COR-L47 (cell line): ENCODE data around the gene S100A7A.
"Not testable (repeated sequence)": the region's sequence is repeated elsewhere in the genome, so short reads cannot be mapped to it uniquely, and the experiment has no call there.

Experiments used
- DNase-seq: peaks from one replicate; lab custom pipeline; 2025; lab: John Stamatoyannopoulos, UW

The S100A7A gene

DNA sequence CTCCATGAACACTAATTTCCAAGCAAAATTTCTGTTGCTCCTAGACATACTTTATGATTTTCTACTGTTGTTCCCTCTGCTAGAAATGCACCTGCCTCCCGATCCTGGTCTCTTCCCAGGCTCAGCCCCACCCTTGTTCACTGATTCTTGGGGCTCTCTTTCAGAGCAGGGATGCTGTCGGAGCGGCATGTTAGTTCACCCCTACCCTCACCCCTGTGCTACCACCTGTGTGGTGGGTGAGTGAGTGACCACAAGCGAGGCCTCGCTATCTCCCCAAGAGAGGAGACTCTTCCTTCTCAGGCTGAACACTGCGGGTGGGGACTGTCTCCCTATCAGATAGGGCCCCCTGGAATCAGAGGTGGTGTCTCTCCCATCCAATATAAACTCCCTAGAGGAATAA lies 20.5 kb upstream of the S100A7A start:
- DNase-seq: no peak

DNA sequence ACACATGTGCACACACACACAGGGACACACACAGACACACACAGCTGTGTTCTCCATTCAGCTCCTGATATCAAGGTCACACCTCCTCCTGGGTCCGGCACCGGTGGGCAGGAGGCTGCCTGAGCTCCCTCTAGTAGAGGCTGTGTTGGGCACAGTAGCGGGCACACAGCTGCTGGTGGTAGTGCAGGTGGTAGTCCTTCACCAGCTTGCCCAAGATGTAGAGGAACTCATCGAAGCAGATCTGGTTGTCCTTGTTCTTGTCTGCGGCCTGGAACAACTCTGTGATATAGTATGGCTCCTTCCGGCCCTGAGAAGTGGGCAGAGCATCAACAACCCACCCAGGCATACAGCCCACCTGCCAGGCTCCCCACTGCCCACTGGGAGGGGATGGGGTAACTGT lies 19.9 kb upstream of the S100A7A start:
- no peak for DNase-seq

DNA sequence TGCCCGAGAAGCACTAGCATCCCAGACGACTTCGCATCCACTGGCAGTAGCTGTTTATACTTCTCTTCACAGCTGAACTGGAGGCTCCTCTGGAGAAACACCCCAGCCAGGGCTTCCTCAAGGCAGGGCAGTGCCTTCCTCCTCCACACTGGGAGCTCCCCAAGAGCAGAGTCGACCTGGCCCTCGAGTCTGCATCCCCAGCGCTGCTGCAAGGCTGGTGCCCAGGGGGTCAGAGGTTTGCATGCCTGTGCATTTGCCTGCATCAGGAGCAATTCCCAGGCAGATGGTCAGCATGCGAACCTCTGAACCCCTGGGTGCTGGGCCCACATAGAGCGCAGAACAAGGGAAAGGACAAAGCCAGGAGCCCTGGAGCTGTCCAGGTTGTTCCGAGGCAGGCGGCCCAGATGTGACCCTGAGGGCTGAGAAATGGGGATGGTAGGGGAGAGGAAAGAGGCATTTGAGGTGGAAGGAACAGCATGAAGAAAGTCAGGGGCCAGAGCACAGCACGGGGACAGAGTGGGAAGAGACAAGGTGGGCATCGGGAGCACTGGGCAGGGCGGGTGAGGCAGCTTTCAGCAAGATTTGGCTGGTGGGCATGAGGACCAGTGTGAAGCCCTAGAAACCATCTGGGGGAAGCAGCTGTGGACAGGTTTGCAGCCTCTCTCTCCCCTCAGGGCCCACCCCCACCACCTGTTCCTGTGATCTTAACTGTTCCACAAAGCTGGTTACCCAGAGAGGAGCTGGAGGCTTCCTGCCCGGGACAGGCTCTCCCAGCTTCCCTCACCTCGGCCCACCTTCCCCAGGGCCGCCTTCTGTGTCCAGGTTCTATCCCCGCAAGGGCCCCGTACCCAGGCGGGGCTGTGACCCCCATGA lies 19.0 kb upstream of the S100A7A start:
- no peak for DNase-seq

DNA sequence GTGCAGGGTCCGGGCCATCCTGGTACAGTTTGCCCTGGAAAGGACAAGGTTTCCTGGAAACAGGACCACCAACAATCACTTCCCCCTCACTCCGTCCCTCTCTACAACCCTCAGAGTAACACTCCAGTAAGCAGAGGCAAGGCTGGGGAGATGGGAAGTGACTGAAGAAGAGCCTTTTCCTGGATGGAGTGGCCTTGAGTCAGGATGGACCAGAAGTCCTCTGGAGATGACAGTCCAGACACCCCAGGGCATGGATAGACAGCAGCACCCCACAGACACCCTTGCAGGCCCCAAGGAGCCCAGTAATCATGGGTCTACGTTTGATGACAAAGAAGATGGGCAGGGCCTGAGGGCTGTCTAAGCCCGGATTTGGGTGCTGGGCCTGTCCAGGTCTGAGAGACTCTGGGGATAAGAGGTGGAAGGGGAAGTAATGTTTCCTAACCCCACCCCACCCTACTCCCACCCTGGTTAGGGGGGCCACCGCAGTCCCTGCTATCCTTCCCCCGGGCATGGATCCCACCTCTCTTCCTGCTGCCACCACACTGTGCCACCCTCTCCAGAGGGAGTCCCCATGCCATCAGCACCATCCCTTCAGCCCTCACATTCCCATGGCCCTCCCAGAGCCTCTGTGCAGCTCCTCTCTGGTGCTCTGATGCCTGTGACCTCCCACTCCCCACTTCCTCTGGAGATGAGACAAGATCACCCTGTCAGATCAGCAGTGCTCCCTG lies 18.2 kb upstream of the S100A7A start:
- DNase-seq: no peak

DNA sequence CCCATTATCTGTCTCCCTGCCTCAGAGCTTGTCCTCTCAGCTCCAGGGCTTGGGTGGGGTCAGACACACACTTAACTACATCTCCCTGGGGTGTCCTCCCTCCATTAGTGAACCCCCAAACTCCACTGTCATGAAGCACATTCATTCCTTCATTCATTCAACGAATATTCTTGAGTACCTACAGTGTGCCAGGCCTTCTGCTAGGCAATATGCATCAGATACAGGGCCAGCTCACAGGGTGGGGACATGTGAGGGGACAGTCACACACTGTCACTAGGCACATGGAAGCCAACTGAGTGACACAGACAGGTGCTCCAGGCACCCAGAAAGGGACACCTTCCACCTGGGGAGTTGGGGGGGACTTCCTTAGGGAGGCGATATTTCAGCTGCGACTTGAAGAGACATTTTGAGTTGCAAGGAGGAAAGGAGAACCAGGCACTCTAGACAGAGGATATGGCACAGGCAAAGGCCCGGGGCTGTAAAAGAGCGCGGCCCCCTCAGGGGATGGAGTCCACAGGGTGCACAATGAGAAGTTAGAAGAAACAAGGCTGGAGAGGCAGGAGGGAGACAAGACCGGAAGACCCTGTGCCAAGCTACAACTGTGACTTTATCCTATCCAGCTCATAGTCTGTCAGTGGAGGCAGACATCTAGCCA lies 16.8 kb upstream of the S100A7A start:
- no peak for DNase-seq

DNA sequence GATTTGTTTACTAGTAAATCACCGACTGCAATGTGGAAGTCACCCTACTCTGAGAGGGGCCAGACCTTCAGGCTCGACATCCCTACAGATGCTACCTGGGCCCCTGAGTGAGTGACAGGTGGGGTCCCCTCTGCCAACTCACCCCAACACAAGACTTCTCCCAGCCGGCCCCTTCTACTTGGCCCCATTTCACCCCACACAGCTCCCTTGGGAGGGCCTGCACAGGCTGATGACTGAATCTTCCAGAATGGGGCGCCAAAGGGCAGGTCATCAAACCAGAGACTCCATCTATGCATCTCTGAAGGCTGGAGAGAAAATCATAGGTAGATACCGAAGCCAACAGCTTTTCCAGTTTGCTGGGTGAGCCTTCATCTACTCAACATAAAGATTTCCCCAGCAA lies 16.1 kb upstream of the S100A7A start:
- peak; percentile 39 for DNase-seq

DNA sequence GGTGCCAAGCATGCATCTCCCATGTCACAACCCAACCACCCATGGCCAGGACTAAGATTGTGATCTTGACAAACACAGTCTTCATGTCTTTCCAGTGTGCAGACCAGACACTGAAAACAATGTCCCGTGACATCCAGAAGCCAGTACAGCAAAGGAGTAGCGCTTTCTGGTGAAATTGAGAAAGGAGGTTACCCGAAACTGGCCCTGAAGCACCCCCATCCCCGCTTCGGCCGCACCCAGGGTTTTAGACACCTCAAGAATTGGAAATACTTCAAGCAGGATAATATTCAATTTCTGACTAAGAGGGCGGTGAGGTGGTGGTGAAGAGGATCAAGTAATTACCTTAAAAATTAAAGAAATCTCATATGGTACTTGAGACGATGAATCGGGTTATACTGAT lies 14.9 kb upstream of the S100A7A start:
- DNase-seq: no peak

DNA sequence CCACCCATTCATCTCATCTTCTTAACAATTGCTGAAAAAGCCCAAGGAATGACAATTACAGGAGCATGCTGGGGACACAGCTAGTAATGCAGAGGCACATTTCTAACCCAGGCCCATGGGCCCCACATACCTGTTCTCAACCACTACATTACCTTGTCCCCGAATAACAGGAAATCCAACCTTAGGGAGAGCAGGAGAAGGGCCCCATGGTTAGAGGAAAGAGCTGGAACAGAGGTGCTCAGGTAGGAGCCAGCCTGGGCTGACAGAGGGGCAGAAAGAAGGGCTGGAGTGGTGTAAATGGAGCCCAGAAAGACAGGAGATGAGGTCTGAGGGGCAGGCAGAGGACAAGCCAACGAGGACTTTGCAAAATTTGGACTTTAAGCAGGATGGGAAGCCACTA lies 14.1 kb upstream of the S100A7A start:
- DNase-seq: no peak

DNA sequence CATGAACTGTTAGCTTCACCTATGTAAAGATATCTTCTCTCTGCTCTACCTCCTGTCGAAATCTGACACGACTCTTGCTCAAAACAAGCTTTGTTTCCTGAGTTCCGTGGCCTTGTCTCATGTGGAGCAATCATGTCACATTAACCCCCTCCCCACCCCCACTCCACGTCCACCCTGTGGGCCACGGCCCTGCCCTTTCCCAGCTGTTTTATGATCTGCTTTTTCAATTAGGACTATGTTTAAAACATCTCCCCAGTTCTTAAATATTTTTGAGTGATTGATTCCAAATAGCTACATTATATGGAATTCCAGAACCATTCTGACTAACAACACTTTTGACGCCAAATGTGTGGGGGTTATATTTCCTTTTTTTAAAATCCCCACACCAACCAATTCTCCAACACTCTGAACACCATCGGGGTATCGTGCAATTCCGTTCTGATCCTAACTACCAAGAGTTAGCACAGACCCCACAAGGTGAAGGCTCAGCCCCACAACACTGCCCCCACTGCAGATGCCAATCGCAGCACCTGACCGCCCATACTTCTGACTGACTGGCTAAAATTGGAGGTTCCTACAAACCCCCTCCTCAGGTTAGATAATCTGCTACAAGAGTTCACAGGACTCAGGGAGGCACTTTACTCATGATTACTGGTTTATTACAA lies 12.8 kb upstream of the S100A7A start:
- DNase-seq: no peak

DNA sequence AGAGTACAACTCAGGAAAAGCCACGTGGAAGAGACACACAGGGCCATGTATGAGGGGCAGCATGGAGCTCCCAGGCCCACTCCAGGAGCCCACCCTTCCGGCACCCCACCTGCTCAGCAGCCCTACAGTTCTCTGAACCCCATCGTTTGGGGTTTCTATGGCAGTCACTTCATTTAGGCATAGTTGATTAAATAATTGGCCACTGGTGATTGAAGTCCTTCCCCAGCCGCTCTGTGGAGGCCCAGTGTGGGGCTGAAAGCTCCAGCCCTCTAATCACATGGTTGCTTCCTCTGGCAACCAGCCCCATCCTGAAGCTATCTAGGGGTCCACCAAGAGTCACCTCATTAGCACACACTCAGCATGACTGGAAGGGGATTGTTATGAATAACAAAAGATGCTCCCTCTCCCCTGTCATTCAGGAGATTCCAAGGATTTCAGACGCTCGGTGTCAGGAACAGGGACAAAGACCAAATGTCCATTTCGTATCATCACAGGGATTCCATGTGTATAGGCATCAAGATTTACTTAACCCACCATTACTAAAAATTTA lies 12.2 kb upstream of the S100A7A start:
- no peak for DNase-seq

DNA sequence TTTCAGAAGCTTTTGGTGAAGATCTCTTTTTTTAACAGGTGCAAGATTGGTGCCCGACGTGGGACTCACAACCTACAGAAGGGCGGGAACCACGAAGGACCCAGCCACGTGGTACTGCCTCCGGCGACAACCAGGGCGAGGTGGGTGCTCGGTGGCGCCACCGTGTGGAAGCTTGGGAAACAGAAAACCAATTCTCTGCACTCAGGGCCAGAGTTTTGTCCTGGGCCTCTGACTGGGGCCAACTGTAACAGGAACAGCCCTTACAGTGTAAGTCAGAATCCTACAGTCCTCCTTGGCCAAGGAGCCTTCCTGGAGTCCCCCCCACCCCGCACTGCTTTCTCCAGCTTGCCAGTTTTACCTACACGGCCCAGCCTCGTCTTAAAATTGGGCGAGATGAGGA lies 11.6 kb upstream of the S100A7A start:
- peak; percentile 7 for DNase-seq

DNA sequence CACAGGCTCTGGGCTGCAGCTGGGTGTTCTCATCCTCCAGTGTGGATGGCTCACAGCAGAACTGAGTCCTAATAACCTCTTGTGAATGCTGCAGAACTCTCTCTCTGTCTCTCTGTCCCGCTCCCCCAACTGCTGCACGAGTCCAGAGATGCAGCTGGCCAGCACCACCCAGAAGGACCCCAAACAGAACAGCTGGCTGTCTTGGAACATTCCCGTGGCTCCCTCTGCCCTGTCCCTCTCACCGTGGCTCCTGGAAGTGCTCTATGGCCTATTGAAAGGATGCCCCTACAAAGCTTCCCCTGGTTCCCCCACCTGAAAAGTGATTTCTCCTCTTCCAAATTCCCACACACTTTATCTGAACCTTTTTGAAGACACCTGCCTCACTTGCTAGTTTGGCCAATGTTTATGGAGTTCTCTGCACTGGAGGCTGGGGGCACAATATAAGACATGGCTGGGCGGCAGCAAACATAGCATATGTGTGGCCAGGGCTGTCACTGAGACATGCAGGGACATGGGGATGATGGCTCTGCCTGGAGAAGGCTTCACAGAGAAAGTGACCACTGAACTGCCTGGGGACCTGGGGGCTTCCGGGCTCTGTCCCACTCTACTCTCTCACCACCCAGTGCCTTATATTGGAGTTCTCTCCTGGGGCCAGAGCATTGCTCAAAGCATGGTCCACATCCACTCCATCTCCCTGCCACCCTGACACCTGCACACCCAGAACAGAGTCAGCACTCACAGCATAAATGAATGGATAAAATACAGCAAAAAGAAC lies 10.3 kb upstream of the S100A7A start:
- DNase-seq: not testable (repeated sequence)

DNA sequence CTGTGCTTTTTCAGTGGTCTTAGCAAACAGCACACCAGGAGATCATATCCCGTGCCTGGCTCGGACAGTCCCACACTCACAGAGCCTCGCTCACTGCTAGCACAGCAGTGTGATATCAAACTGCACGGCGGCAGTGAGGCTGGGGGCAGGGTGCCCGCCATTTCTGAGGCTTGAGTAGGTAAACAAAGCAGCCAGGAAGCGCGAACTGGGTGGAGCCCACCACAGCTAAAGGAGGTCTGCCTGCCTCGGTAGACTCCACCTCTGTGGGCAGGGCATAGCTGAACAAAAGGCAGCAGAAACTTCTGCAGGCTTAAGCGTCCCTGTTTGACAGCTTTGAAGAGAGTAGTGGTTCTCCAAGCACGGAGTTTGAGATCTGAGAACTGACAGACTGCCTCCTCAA lies 9.0 kb upstream of the S100A7A start:
- not testable (repeated sequence) for DNase-seq

DNA sequence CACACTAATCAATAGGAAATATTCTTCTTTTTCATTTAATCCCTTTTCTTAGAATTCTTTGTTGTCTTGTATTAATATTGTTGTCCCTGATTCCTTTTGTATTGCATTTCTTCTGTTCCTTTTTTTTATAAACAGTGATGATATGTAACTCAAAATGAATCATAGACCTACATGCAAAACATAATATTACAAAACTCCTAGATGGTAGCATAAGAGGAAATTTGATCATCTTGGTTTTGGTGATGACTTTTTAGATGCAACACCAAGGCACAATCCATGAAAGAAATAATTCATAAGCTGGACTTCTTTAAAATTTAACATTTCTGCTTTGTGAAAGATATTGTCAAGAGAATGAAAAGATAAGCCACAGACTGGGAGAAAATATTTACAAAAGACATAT lies 2.4 kb upstream of the S100A7A start:
- DNase-seq: not testable (repeated sequence)

DNA sequence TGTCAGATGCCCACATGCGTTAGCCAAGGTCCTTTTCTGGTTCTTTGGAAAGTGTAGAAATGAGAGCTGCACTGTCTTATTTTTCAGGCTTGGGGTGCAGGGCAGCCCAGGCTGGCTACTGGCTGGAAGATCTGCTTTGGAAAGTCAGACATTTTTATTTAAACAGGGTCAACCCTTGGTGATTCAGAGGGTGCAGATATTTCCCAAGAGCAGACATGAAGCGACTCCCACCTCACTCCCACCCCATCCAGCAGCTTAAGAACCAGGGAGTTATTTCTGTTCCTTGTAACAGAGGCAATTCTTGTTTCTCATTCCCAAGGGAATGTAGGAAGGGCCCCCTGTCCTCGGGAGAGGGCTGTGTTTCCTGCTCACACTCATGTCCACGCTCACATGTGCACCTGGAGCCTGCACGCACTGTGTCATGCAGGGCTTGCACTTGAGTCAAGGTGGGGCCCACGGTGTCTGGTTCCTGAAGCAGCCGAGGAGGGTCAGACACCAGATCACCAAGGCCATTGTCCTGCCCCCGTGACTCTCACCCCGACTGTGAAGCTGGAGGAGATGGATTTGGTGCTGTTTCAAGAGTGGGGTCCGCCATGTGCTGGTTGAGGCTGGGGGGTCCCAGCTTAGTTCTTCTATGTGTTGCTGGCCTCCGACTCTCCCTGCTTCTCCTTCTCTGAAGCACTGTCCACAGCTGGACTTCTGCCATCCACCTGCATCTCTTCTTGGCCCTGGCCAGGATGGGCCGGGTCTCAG lies 992 bp downstream of the S100A7A start:
- DNase-seq: no peak

DNA sequence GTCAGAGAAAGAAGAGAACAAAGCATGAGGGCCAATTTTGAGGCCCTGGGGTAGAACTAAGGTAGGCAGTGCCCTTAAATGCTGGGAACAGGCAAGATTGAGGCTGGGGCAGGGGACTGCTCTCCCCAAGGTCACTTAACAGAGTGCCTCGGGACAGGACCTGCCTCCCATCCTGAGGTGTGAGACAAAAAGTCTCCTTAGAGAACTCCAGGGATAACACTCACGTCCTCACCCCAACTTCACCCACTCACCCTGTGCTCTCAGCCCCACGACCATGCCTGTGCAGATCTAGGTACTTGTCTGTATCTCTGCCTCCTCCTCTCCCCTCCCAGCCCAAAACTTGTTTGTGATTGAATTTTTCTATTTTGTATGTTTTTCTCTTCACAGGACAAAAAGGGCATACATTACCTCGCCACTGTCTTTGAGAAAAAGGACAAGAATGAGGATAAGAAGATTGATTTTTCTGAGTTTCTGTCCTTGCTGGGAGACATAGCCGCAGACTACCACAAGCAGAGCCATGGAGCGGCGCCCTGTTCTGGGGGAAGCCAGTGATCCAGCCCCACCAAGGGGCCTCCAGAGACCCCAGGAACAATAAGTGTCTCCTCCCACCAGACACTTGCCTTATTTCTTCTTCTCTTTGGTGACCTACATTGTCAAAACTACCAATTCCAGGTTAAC lies 2.6 kb downstream of the S100A7A start:
- not testable (repeated sequence) for DNase-seq

DNA sequence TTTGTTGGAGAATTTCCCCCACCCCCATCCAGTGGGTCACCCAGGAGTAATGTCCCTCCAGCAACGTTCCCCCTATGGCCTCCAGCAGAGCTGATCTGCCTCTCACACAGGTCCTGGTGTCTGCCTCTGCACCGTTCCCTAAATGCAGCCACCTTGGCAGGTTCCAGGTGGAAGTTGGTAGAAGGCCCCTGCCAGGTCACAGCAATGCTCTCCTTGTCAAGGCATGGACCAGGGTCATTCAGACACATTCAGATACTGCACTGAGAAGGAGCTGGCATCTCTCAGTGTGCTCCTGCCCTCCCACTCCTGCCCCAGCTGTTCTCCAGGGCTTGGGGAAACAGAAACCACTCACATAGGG lies 3.1 kb downstream of the S100A7A start:
- not testable (repeated sequence) for DNase-seq

DNA sequence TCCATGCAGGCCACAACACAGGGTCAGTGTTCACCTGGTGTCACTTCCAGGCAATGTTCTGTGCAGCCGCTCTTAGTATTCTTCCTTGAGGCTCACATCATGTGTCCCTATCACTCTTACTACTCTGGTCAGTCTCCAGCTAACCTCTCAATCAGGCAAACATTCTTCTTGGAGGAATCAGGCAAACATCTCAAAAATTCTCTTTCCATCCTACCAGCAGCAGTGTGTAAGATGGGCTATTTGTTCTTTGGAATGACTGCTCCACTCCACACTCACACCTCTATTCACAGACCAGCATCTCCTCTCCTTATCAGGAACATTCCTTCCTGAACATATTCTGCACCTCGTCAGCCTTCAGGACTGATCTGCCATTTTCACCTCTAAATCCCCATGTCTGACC lies 4.0 kb downstream of the S100A7A start:
- no peak for DNase-seq

DNA sequence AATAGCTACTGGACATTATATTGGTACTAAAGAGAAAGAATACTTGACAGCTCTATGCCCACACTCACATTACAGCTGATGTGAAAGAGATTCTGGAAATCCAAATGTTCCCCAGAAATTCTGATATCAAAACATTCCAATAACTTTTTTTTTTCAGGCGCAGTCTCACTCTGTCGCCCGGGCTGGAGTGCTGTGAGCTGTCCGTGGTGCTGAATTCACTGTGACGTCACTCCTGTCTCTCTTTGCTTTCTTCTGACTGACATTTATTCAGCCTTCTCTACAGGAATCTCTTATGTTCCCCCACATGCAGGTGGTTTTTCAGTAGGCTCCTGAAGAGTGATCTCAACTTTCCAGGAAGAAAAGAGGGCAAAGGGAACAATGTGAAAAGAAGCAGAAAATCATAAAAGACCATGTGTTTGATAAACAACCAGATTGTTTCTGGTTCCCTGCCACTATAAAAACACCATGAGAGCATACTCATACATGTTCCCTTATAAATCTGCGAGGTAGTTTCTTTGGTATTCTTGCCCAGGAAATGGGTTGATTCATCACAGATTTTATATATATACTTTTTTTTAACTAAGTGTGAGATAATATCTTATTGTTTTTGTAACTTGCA lies 6.2 kb downstream of the S100A7A start:
- no peak for DNase-seq

DNA sequence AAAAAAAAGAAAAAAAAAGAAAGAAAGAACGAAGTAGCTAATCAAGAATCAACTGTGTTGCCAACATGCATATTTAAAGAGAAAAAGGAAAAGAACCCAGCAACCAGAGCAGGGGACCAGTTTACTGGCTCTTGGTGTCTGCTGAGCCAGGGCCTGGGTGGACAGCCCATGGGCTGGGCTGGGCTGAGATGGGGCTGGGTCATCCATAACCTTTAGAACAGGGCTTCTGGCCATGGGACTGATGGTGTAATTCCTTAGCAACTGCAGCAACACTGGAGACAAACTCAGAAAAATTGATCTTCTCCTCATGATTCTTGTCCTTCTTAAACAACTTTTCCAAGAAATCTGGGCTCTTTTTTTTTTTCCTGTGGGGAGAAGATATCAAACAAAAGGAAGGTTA lies 10.5 kb downstream of the S100A7A start:
- DNase-seq: no peak
